Activated gamma-delta T cell treated with Interleukin-2 at 50 U/mL for 16 hours (primary cell): ENCODE measurements around the gene TAOK2.
"Not testable (repeated sequence)": the region's sequence is repeated elsewhere in the genome, so short reads cannot be mapped to it uniquely, and the experiment has no call there.

Source experiments
- DNase-seq: peaks from one replicate; pipeline ENCODE4 v3.0.0-alpha.2; 2020

The TAOK2 gene

DNA sequence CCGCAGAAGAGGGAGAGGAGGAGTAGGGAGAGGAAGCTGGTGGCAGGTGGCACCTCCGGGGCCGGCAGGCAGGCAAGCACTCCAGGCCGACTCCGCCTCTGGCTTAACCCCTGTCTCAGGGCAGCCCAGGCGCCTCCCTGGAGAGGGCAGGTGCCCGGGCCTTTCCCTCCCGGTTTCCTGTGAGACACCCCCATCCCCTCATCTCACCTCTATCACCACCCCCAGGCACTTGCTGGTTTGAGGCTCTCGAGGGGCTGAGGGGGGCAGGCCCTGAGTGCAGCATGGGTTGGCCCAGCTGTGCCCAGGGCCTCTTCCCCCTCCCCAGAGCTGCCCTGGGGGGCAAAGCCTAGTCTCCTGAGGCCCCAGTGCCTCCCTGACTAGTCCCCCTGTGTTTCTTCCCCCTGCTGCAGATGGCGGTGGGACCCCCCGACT lies 31.2 kb downstream of the TAOK2 start:
- no peak for DNase-seq

DNA sequence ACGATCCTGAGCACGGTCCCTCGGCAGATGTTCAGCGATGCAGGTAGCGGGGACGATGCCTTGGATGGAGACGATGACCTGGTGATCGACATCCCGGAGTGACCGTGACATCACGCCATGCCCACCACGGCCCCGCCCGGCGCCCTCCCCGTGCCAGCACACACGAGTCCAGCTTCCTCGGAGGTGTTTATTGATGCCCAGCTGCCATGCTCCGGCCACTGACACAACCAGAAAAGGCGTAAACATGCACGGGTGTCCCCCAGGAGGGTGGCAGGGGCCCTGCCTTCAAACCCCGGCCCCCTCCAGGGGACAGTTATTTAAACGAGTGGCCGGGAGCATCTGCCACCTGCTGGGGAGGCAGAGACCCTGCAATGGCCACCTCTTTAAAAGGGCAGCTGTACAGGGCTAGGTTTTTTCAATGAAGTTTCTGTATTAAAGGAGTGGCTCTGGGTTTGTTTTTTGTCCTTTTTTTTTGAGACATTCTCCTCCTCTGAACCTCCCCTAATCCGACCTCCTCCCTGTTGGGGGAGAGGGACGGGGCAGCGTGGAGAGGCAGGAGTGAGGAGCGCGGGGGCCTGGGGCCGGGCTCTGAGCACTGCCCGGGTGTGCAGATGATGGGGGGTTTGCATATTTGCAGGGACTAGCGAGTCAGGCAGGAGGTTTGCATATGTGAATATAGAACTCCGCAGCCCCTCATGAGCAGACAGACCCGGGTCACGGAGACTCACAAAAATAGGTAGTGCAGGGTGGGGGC lies 31.9 kb downstream of the TAOK2 start:
- DNase-seq, result no peak

DNA sequence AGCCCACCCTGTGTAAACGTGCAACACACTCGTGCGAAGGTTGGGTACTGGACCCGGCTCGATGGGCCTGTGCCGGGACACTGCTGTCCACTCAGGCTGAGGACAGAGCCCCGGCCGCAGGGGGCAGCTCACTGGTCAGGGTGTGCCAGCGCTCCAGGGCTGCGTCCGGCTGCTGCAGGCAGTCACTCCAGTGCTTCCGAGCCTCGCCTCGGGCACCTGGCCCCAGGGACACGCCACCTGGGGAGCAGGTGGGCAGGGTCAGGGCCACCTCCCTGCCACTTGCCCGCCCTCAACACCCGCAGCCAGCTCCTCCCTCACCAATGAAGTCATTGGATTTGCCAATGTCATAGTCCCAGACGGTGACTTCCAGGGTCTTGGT lies 32.4 kb downstream of the TAOK2 start:
- no peak for DNase-seq

DNA sequence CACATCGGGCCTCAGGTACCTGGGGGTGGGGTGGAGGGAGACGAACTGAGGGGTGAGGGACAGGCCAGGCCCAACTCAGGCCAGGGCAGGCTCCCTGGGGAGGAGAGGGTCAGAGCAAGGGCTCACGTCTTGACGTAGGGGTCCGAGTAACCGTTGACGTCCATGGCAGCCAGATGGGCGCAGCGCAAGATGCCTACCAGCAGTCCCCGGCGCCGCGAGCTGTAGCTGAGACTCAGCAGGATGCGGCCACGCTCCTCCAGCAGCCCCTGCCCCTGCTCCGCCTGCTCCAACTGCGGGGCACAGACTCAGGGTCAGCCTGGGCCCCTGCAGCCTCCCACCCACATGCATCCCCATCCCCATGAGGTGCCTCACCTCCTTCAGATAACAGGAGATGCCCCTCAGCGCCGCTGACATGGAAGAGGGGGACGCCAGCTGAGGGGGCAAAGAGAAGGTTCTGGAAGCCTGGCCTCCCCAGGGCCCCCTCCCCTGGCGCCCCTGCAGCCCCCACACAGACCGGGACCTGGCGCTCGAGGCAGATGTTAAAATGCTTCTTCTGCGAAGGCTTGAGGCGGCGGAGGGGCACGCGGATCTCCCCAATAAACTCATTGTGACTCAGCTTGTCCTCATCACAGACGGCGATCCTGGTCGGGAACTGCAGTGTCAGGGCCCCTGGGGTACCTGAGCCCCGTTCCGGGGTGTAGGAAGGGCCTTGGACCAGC lies 33.1 kb downstream of the TAOK2 start:
- no peak for DNase-seq

DNA sequence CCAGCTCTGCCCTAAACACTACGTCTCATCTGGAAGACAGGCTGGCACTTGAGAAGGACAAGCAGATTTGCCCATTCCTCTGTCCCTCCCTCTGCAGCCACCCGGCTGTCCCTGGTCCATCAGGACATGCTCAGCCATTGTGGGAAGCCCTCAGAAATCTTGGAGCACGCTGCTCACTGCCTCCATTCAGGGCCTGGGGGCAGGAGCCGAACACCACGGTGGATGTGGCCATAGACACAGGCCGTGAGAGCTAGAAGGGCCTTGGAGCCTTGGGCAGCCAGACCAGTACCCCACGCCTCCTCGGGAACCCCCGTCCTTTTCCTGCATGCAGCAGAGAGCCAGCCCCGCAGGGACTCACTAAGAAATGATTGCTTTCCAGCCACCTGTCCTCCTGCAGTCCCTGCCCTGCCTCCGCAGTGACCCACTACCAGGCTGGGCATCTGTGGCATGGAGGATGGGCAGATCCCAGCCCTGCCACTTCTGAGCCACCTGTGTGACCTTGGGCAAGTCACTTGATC lies 33.8 kb downstream of the TAOK2 start:
- no peak for DNase-seq

DNA sequence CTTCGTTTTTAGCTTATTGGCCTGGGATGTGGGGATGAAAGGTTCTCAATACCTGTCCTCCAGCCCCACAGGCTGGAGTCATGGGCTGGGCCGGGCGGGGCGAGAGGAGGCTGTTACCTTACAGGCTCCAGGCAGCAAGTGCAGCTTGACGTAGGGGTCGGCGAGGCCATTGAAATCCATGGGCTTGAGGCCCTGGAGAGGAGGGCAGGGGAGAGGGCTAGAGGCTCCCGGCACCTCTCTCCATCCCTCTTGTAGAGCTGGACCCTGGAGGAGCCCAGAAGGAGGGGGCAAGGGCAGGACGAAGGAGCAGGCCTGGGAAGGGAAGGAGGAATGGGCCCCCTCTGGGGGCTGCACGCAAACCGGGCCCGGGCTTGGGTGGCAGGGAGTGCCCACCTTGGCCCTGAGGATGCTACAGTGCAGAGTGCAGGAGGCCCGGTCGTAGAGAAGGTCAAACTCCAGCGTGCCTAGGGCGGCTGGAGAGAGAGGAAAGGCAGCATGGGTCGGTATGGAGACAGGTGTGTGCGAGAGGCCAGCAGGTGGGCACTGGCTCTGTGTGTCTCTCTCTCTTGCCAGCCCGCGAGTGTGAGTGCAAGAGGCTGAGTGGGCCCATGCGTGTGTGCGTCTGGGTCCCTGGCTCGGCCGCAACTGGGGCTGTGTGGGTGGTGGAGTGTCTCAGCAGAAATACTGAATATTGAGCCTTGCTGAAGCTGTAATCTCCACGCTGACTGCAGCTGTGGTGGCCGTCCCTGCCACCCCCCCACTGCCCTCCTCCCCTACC lies 35.6 kb downstream of the TAOK2 start:
- DNase-seq, result no peak

DNA sequence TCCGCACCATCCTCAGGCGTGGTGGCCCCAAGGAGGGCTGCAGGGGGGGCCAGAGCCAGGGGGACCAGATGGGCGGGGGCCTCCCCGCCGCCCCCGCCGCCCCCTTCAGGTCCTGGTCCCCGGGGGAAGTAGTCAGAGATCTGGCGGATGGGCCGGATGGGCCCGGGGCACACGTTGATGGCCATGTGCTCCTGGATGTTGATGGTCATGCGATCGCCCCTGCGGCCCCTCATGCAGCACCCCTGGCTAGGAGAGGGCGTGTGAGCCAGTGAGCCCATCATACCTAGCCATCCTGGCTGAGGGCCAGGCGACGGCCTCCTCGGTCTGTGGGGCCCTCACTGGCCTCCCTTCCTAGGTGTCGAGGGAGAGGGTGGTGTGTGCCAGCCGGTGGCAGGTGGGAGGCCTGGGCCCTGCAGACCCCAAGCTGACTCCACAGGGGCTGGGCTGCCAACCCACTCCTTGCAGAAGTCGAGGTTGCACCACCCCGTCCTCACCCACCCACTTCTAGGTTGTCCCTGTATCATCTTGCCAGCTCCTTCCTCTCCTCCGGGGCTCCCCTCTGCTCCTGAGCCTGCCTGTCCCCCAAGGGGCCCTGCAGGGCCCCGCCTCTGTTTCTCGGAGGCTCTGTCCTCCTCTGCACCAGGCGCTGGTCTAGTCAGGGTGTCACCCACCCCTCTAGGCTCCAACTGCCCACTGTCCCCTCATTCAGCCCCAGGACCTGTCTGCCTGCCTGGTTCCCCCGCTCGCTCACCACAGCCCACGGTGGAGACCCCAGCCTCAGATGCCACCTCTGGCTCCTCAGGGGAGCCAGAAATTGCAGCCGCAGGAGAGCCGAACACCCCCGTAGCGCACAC lies 36.5 kb downstream of the TAOK2 start:
- no peak for DNase-seq

DNA sequence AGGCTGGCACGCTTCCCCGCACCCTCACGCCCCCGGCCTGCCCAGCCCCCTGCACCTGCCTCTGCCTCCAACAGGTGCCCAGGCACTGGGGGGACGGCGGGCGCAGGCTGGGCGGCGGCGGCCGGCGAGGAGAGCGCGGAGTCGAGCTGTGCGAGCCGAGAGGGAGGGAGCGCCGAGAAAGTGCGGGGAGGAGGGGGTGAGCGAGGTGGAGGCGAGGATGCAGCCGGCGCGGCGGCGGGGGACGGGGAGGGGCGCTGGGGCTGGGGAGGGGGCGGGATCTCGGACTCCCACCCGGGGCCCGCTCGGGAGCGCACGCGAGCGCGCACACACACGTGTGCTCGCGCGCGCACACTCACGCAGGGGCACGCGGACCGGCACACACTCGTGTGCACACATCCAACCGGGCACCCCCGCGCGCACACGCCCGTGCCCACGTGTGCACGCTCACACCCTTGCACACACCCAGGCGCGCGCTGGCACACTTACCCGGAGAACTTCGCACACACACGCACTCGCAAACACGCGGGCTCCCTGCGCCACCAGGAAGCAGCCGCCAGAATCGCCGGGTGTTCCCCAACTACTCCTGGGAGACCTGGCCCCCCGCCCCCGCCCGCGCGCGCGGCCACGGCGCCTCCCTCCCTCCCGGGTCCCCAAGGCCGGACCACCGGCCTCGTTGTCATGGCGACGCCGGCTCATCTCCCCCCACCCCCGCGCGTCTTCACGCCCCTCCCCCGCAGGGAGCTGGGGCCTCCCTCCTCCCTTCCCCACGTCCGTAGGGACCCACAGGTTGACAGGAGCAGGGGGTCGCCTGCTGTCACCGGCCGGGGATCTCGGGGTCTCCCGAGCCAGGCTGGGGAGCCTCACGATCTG lies 37.4 kb downstream of the TAOK2 start, which contains the start of gene DOC2A:
DOC2A (minus strand) TSS at position 184 of the 870 bp plus-strand sequence. CDS start 805 bp downstream, outside the sequence.
- DNase-seq, result no peak

DNA sequence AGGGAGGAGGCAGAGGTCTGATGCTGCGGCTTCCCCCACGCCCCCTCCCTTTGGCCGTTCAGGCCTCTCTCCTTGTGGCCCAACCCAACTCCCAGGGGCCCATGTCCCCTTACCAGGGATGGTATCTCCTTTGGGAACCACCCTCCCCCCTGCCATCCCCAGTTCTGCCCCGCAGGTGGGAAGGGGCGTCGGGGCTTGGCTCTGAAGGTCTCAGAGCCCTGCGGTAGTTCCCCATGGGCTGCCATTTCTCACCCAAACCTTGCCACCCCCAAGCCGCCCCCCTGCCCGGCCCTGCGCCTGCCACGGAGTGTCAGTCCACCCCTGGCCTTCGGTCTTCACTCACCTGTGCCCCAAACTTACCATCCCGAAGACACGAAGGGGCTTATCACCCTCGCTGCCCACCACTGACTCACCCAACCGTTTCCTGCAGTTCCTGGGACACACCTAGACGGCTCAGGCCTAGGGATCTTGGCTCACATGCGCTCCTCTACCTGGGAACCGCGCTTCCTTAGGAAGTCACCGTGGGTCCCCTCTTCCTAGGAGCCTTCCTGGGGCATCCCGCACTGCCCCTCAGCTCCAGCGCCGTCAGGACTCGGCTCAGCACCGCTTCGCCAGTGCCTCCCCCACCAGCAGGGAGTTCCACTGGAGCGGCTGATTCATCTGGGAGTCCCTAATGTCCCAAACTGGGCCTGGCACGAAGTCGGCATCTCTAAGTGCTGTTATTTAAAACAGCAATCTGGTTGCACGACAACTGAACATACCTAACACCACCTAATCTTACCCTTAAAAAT lies 38.2 kb downstream of the TAOK2 start:
- no peak for DNase-seq

DNA sequence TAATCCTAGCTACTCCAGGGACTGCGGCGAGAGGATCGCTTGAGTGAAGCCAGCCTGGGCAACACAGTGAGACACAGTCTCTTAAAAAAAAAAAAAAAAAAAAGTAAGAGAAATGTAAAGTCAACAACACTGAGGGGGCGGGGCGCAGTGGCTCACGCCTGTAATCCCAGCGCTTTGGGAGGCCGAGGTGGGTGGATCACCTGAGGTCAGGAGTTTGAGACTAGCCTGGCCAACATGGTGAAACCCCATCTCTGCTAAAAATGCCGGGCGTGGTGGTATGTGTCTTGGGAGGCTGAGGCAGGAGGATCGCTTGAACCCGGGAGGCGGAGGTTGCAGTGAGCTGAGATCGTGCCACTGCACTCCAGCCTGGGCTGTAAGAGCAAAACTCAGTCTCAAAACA lies 38.9 kb downstream of the TAOK2 start:
- not testable (repeated sequence) for DNase-seq

DNA sequence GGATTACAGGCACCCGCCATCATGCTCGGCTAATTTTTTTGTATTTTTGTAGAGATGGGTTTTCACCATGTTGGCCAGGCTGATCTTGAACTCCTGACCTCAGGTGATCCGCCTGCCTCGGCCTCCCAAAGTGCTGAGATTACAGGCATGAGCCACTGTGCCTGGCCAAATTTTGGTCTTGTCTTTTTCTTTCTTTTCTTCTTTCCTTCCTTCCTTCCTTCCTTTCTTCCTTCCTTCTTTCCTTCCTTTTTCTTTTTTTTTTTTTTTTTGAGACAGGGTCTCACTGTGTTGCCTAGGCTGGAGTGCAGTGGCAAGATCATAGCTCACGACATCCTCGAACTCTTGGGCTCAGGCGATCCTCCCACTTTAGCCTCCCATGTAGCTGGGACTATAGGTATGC lies 41.8 kb downstream of the TAOK2 start:
- DNase-seq, result not testable (repeated sequence)

DNA sequence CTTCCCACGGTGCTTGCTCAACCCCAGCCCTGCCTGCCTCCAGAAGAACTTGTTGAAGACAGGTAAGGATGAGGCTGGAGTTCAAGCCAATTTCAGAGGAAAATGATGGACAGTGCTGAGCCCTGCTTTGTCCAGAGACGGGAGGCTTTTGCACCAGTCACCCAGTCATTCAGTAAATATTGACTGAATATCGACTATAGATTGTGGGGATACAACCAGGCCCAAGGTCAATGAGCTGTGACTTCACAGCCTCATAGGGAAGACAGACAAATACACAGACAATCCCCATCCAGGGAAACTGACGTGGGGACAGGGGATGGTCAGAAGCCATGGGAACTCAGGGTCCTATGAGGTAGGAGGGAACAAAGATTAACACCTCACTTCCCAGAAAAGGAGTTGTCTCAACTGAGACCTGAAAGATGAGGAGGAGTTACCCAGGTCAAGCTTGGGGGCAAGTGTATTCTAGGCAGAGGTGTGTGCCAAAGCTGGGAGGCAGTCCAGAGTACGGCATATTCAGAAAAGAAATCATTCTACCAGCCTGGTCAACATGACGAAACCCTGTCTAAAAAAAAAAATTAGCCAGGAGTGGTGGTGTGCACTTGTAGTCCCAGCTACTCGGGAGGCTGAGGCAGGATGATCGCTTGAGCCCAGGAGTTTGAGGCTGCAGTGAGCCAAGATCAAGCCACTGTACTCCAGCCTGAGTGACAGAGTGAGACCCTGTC lies 43.0 kb downstream of the TAOK2 start:
- DNase-seq, result no peak

DNA sequence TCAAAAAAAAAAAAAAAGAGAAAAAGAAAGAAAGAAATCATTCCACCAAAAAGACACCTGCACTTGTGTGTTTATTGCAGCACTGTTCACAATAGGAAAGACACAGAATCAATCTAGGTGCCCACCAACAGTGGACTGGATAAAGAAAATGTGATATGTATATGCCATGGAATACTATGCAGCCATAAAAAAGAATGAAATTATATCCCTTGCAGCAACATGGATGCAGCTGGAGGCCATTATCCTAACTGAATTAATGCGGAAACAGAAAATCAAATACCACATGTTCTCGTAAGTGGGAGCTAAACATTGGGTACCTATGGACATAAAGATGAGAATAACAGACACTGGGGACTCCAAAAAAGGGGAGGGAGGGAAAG lies 43.6 kb downstream of the TAOK2 start:
- no peak for DNase-seq

DNA sequence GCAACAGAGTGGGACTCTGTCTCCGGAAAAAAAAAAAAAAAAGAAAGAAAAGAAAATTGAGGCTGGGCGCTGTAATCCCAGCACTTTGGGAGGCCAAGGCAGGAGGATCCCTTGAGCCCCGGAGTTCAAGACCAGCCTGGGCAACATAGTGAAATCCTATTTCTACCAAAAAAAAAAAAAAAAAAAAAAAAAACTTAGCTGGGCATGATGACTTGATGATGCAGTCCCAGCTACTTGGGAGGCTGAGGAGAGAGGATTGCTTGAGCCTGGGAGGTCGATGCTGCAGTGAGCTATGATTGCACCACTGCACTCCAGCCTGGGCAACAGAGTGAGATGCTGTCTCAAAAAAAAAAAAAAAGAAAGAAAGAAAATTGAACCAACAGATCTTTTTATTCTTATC lies 44.3 kb downstream of the TAOK2 start:
- DNase-seq, result not testable (repeated sequence)

DNA sequence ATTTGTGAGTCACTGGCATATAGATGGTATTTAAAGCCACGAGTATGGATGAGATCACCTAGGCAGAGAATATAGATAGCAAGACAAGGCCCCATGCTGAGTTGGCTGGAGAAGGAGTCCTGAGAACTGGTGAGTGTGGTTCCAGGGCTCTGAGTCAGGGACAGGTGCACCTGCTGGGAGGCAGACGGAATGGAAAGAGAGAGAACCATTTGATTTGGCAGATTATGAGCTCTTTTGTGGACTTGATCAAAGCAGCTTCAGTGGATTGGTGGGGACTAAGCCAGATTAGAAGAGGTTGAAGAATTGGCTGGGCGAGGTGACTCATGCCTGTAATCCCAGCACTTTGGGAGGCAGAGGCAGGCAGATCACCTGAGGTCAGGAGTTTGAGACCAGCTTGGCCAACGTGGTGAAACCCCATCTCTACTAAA lies 45.1 kb downstream of the TAOK2 start:
- no peak for DNase-seq

DNA sequence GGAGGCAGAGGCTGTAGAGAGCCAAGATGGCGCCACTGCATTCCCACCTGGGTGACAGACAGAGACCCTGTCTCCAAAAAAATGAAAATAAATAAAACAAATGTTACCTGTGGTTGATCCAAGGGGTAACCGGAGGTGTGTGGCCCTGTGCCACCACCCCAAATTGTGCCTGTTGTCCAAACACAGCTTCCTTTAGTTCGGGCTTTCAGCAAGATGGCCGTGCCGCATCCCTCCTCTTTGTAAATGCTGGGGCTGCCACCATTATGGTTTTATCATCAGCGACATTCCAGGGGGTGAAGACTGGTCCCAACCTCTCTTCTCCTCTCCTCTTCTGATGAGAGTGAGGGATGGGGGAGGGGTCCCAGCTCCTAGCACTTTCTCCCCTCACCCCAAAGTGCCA lies 49.2 kb downstream of the TAOK2 start, which contains the start of gene C16orf92:
C16orf92 (plus strand) TSS at position 312 of the 400 bp plus-strand sequence. CDS start 143 bp downstream, outside the sequence.
- DNase-seq, result no peak

DNA sequence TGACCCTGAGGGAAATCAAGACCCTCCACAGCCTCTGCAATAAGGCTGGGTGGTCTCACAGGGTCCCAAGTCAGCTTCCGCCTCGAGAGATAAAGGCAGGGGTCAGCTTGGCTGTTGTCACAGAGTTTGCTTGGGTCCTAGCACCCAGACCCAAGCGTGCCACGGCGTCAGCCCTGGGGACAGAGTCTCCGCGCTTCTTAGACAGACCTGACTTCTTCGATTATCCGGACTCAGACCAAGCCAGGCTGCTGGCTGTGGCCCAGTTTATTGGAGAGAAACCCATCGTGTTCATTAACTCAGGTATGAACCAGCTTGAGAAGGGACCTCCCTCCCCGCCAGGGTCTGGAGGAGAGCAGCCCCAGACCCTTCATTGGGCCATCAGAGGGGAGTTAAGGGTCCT lies 49.9 kb downstream of the TAOK2 start:
- no peak for DNase-seq

DNA sequence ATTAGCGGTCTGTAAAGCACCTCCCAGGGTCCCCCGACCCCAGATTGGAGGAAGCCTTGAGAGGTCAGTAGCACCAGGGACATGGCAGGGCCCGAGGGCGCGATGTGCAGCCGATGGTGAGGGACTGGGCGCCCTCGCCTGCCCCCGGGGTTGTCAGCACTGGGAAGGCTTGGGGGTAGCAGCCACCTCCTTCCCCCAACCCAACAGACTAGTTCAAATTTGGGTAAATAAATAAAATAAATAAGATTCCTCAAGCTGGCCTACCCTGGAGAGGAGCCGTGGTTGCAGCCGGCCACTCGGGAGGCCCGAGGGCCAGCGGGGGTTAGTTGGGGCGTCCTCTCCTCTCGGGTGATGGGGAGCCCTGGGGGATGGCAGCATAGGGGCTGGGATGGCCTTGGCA lies 50.8 kb downstream of the TAOK2 start:
- DNase-seq, result no peak

DNA sequence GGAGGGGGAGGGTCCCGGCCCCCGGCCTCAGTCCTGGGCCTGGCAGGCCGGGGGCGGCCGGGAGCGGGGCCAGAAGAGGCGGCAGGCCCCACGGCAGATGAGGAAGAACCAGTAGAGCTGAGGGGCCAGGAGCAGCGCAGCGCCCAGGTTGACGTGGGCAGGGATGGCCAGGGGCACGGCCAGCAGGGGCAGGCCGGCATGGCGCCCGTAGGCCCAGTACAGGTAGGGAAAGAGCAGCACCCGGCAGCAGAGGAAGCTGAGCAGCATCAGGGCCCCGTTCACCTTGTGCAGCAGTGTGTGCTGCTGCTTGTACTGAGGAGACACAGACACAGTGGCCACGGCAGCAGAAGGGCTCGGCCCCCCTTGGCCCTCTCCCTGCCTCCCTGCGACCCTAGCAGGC lies 51.5 kb downstream of the TAOK2 start:
- DNase-seq, result no peak

DNA sequence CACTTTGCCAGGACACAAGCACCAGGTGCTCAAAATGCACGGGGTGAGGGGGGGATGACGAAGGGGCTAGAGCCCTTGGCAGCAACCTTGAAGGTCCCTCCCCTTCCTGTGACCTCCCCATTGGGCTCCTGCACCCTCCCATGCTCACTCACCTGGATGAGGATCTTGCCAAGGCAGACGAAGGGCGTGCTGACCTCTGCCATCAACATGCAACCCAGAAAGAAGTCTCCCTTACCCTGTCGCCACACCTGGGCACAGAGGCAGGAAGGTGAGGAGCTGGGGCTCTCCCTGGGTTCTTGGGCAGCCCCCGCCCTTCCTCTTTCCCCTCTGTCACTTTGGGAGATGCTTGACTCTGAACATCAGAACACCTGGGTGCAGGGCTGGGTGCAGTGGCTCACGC lies 51.9 kb downstream of the TAOK2 start:
- DNase-seq, result no peak
